ENCODE measurements around the gene TBC1D22A.

The TBC1D22A gene

GRCh38 chr22:47176573-47177333, 414.3 kb downstream of the TBC1D22A start:
- Mint-ChIP-seq H3K4me1 (ENCODE audit: low read depth) (no peaks in the 10 kb centered on the region), H3K27ac (no peak overlapping the region), H3K36me3 (ENCODE audit: low read depth) (peaks cover 7% of the 10 kb centered on the region), H3K27me3 (ENCODE audit: low read depth) (no peaks in the 10 kb centered on the region), H3K9me3 (no peaks in the 10 kb centered on the region), H3K4me3 (no peak overlapping the region)

- Mint-ChIP-seq H3K9me3 (no peaks in the 10 kb centered on the region), H3K4me3 (no peak overlapping the region), H3K36me3 (ENCODE audit: low read depth) (peaks cover 7% of the 10 kb centered on the region), H3K27me3 (ENCODE audit: low read depth) (no peaks in the 10 kb centered on the region), H3K4me1 (ENCODE audit: low read depth) (no peaks in the 10 kb centered on the region), H3K27ac (no peak overlapping the region)
Measured at GRCh38 chr22:47177334-47177815, 414.9 kb downstream of the TBC1D22A start.

GRCh38 chr22:47178339-47178738, 415.9 kb downstream of the TBC1D22A start:
- Mint-ChIP-seq H3K4me3 (no peak overlapping the region), H3K9me3 (peaks cover 3% of the 10 kb centered on the region), H3K27me3 (ENCODE audit: low read depth) (no peaks in the 10 kb centered on the region), H3K36me3 (ENCODE audit: low read depth) (peaks cover 7% of the 10 kb centered on the region), H3K4me1 (ENCODE audit: low read depth) (no peaks in the 10 kb centered on the region), H3K27ac (no peak overlapping the region)

- H3K27me3 Mint-ChIP-seq (ENCODE audit: low read depth) = no peaks in the 10 kb centered on the region
- no peak overlapping the region for H3K4me3 Mint-ChIP-seq
- peaks cover 3% of the 10 kb centered on the region for H3K9me3 Mint-ChIP-seq
- H3K36me3 Mint-ChIP-seq (ENCODE audit: low read depth) = peaks cover 3% of the 10 kb centered on the region
- H3K4me1 Mint-ChIP-seq (ENCODE audit: low read depth) = no peaks in the 10 kb centered on the region
- H3K27ac Mint-ChIP-seq = no peak overlapping the region
Measured at GRCh38 chr22:47180796-47181195, 418.3 kb downstream of the TBC1D22A start.

- Mint-ChIP-seq H3K27ac (no peak overlapping the region), H3K36me3 (ENCODE audit: low read depth) (no peaks in the 10 kb centered on the region), H3K27me3 (ENCODE audit: low read depth) (no peaks in the 10 kb centered on the region), H3K9me3 (peaks cover 3% of the 10 kb centered on the region), H3K4me3 (no peak overlapping the region), H3K4me1 (ENCODE audit: low read depth) (no peaks in the 10 kb centered on the region)
Measured at GRCh38 chr22:47187176-47187957, 424.9 kb downstream of the TBC1D22A start.

- no peak overlapping the region for H3K27ac Mint-ChIP-seq
- no peaks in the 10 kb centered on the region for H3K9me3 Mint-ChIP-seq
- H3K27me3 Mint-ChIP-seq (ENCODE audit: low read depth) = no peaks in the 10 kb centered on the region
- H3K4me3 Mint-ChIP-seq = no peak overlapping the region
- H3K36me3 Mint-ChIP-seq (ENCODE audit: low read depth) = no peaks in the 10 kb centered on the region
- H3K4me1 Mint-ChIP-seq (ENCODE audit: low read depth) = no peaks in the 10 kb centered on the region
Measured at GRCh38 chr22:47188261-47189055, 426.0 kb downstream of the TBC1D22A start.

GRCh38 chr22:47189056-47189916, 426.8 kb downstream of the TBC1D22A start:
- no peaks in the 10 kb centered on the region for H3K27me3 Mint-ChIP-seq (ENCODE audit: low read depth)
- H3K36me3 Mint-ChIP-seq (ENCODE audit: low read depth) = no peaks in the 10 kb centered on the region

GRCh38 chr22:47190276-47190956, 428.0 kb downstream of the TBC1D22A start:
- no peaks in the 10 kb centered on the region for H3K27me3 Mint-ChIP-seq (ENCODE audit: low read depth)
- H3K9me3 Mint-ChIP-seq = no peaks in the 10 kb centered on the region
- no peaks in the 10 kb centered on the region for H3K36me3 Mint-ChIP-seq (ENCODE audit: low read depth)

More at GRCh38 chr22:47189056-47189916, 426.8 kb downstream of the TBC1D22A start:
- Mint-ChIP-seq H3K4me1 (ENCODE audit: low read depth) (no peaks in the 10 kb centered on the region), H3K9me3 (no peaks in the 10 kb centered on the region), H3K27ac (no peak overlapping the region), H3K4me3 (no peak overlapping the region)

GRCh38 chr22:47190957-47191670, 428.7 kb downstream of the TBC1D22A start:
- no peaks in the 10 kb centered on the region for H3K9me3 Mint-ChIP-seq
- no peak overlapping the region for H3K27ac Mint-ChIP-seq
- no peaks in the 10 kb centered on the region for H3K4me1 Mint-ChIP-seq (ENCODE audit: low read depth)
- H3K4me3 Mint-ChIP-seq = no peak overlapping the region
- H3K36me3 Mint-ChIP-seq (ENCODE audit: low read depth) = no peaks in the 10 kb centered on the region
- no peaks in the 10 kb centered on the region for H3K27me3 Mint-ChIP-seq (ENCODE audit: low read depth)

More at GRCh38 chr22:47190276-47190956, 428.0 kb downstream of the TBC1D22A start:
- H3K27ac Mint-ChIP-seq = no peak overlapping the region
- H3K4me3 Mint-ChIP-seq = no peak overlapping the region
- H3K4me1 Mint-ChIP-seq (ENCODE audit: low read depth) = no peaks in the 10 kb centered on the region

GRCh38 chr22:47191671-47192650, 429.5 kb downstream of the TBC1D22A start:
- Mint-ChIP-seq H3K27ac (no peak overlapping the region), H3K4me3 (no peak overlapping the region), H3K9me3 (no peaks in the 10 kb centered on the region), H3K27me3 (ENCODE audit: low read depth) (no peaks in the 10 kb centered on the region), H3K36me3 (ENCODE audit: low read depth) (no peaks in the 10 kb centered on the region), H3K4me1 (ENCODE audit: low read depth) (no peaks in the 10 kb centered on the region)

GRCh38 chr22:47192651-47193437, 430.4 kb downstream of the TBC1D22A start:
- H3K9me3 Mint-ChIP-seq = no peaks in the 10 kb centered on the region
- no peak overlapping the region for H3K4me3 Mint-ChIP-seq
- no peaks in the 10 kb centered on the region for H3K36me3 Mint-ChIP-seq (ENCODE audit: low read depth)
- H3K4me1 Mint-ChIP-seq (ENCODE audit: low read depth) = no peaks in the 10 kb centered on the region
- H3K27me3 Mint-ChIP-seq (ENCODE audit: low read depth) = no peaks in the 10 kb centered on the region
- no peak overlapping the region for H3K27ac Mint-ChIP-seq

All from T-helper 1 cell treated with Interleukin-12 subunit alpha and Interleukin-12 subunit beta and Interleukin-4 antibody, amounts not matched to agents 30 μg/mL and 1 μg/mL, for 36 hours (primary cell).